Upper lobe of left lung (tissue), 4 donors: Measurements from ENCODE around the gene OSBP2.
"Not testable (repeated sequence)": the region's sequence is repeated elsewhere in the genome, so short reads cannot be mapped to it uniquely, and the experiment has no call there.

Source experiments
- POLR2A ChIP-seq, 4 donors: fragments of 450-650 bp; IDR thresholded peaks; one replicate each; pipeline ENCODE4 v1.5.1; 2016 to 2017; ENCODE audit warnings: antibody characterized with exemption in 4 of 4, mild to moderate bottlenecking in 2 of 4
- POLR2AphosphoS5 ChIP-seq, 2 donors: sonication (generic); formaldehyde crosslinking; IDR thresholded peaks; one replicate each; pipeline ENCODE4 v1.5.1; 2017; ENCODE audit warnings: antibody characterized with exemption in 2 of 2
- TF ChIP-seq, protein P1 (sequence below), 6 experiments: fragments of 450-650 bp in 4 of 6; fragments of 200-600 bp in 2 of 6; sonication (generic) in 2 of 6; IDR thresholded peaks; one replicate each; pipeline ENCODE4 v1.5.1; 2016 to 2019; ENCODE audit warnings: antibody characterized with exemption in 6 of 6

DNA sequence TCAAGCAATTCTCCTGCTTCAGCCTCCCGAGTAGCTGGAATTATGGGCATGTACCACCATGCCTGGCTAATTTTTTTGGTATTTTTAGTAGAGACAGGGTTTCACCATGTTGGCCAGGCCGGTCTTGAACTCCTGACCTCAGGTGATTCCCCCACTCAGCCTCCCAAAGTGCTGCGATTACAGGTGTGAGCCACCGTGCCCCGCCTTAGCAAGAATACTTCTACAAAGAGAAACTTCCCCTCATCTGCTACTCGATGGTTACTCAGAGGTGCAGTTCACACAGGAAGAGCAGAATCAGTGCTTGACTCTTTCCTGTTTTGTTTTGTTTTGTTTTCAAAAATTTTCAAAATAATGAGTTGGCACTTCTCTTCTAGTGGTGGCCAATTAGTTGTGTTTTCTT, 15.3 kb downstream of the OSBP2 start:
- TF ChIP-seq, protein P1, sequence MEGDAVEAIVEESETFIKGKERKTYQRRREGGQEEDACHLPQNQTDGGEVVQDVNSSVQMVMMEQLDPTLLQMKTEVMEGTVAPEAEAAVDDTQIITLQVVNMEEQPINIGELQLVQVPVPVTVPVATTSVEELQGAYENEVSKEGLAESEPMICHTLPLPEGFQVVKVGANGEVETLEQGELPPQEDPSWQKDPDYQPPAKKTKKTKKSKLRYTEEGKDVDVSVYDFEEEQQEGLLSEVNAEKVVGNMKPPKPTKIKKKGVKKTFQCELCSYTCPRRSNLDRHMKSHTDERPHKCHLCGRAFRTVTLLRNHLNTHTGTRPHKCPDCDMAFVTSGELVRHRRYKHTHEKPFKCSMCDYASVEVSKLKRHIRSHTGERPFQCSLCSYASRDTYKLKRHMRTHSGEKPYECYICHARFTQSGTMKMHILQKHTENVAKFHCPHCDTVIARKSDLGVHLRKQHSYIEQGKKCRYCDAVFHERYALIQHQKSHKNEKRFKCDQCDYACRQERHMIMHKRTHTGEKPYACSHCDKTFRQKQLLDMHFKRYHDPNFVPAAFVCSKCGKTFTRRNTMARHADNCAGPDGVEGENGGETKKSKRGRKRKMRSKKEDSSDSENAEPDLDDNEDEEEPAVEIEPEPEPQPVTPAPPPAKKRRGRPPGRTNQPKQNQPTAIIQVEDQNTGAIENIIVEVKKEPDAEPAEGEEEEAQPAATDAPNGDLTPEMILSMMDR (IDR thresholded peaks at IDR 0.05) = not testable (repeated sequence)
- TF ChIP-seq POLR2AphosphoS5, POLR2A (IDR thresholded peaks at IDR 0.05): not testable (repeated sequence)
